Measurements from ENCODE around the gene TACC2.
"Not testable (repeated sequence)": the region's sequence is repeated elsewhere in the genome, so short reads cannot be mapped to it uniquely, and the experiment has no call there.

TACC2 gene

DNA sequence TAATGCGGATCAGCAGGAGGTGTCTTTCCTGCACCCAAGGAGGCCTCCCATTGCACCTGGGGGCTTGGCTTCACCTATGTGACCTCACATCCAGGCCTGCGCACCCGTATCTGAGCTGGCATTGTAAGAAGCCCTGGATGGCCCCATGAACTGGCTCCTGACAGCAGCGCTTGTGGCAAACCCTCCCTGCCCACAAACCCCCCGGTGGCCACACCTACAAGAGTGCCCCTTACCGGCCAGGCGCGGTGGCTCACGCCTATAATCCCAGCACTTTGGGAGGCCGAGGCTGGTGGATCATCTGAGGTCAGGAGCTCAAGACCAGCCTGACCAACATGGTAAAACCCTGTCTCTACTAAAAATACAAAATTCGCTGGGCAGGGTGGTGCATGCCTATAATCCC is 107.2 kb downstream of the TACC2 start:
- not testable (repeated sequence) for DNase-seq

DNA sequence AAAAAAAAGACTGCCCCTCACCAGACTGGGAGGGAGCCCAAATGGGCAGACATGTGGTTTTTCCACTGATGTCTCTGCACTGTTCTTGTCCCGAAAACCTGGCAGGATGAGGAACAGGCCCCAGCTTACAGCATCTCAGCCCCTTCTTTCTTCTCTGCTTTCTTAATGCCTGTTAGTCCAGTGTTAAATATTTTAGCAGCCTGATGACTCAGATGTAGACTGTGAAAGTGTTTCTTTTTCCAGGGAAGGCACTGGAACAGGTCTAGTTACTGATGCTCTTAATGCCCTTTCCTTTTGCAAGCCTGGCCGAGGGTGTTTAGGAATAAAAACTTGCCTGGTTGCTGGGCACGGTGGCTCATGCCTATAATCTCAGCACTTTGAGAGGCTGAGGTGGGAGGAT is 107.7 kb downstream of the TACC2 start:
- DNase-seq = no peak

DNA sequence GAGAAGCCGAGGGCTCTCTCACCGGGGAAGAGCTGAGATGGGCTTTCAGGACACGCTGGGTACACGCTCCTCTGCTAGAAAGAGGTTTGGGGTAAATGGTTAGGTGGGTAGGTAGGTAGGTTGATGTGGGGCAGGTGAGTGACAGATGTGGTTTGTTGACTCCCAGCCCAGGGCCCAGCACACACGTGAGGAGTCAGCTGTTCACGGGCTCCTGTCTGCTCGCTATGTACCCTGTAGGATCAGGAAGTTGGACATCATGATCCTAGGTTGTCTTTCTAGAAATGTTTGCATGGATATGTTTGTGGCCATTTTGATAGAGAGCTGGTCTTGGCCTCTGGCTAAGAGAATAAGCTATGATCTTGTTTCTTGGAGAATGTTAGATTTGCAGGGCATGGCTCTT is 109.0 kb downstream of the TACC2 start:
- DNase-seq = no peak

DNA sequence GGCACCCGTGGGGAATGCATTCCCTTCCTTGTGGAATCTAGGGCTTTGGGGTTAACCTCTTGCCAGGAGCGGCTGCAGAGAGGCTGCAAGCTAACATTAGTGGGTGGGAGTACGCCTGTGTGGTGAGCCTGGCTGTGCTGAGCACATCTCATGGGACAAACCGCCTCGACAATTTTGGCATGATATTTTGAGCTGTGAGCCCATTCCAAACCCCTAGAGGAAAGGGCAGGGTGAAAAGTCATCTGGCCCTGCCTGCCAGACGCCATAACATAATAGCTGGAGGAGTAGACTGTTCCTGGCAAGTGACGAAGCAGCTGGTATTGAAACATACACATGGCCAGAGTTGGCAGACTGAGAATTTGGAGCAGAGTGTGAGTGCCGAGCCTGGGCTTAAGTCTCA is 110.0 kb downstream of the TACC2 start:
- no peak for DNase-seq

DNA sequence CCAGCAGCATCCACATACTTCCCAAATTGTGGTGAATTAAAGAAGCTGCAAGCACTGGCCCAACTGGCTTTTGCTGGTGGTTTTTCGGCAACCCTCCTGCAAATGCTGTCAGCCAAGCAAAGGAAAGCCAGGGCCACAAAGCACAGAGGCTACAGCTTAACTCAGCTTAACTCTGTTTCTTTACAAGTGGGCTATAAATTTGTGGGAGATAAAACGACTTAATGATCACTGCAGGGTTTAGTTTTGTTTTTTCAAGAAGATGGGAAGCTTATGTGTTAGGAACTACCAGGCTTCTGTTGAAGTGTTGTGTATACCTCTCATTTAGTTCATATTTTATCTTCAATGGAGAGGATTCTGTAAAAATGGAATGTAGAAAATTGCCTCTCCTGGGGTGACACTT is 110.6 kb downstream of the TACC2 start:
- DNase-seq = no peak

DNA sequence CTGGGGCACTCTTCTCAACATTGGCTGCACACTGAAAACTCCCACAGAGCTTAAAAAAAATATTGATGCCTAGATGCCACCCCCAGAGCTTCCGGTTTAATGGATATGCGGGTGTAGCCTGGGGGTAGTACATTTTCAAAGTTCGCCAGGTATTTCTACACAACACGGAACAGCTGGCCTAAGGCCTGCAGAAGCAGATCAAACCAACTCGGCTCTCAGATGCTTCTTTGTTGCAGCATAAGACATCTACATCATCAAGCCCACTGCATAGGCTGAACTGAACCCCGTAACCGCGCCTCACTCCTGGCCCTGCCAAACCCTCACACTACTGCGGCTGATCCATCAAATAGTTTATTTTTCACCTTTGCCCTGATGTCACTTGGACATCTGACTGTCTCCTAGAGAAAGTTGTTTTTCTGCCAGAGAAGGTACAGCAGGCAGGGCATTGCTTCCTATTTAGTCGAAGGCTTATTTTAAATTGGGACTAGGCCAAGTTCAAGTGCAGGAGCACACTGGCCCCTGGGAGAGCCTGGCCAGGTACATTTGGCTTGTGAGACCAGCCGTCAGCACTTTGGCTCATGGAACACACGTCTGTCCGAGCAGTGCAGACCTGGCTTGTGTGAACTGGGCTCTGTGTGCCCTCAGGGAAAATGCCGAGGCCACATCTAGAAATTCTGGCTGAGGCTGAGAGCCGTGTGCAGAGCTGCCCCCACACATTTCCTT is 113.3 kb downstream of the TACC2 start:
- DNase-seq = no peak

DNA sequence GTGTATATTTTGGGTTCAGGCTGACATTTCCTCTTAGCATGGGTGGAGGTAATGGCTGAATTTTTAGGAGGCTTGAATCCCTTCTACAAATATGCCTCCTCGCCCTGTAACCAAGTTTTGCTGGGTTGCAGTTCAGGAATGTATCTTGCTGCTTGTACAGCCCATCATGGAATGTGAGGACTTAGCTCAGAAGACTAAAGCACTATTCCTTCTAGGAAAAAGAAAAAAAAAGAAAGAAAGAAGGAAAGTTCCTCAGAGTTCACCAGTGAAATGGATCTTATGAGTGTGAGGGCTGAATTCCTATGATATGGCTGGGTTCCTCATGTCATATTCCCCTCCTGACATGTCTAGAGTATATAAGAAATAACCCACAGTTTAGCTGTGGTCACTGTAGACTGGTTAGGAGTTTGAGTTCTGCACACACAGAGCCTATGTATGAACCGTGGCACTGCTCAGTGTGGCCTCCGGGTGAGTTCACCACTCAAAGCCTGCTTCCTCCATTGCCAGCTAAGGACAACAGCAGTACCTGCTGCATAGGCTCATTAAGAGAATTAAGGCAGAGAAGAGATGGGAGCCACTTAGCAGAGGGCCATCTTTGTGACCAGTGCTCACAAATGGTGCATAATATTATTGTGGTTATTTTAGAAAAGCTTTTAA is 114.0 kb downstream of the TACC2 start:
- no peak for DNase-seq

DNA sequence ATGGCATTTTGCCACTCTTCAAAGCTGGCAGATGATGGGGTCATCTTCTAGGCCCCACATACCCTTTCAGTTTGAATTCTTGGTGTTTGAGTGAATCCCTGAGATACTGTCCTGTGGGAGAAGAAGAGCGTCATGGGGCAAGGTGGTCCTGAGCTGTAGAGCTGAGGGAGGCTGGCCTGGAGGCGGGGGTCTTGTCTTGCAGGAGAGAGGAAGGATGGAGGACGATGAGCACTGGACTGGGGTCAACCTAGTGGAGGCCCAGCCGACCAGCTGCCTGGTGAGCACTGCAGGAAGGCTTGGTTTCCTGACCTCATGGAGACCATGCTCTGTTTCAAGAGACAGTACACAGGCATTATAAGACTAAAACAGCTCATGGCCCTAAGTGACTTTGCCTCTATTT is 114.6 kb downstream of the TACC2 start:
- no peak for DNase-seq

DNA sequence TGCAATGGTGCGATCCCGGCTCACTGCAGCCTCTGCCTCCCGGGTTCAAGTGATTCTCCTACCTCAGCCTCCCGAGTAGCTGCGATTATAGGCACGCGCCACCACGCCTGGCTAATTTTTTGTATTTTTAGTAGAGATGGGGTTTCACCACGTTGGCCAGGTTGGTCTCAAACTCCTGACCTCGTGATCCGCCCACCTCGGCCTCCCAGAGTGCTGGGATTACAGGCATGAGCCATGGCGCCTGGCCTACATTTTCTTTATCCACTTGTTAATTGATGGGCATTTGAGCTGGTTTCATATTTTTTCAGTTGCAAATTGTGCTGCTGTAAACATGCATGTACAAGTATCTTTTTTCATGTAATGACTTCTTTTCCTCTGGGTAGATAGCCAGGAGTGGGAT is 119.8 kb downstream of the TACC2 start:
- DNase-seq = not testable (repeated sequence)

DNA sequence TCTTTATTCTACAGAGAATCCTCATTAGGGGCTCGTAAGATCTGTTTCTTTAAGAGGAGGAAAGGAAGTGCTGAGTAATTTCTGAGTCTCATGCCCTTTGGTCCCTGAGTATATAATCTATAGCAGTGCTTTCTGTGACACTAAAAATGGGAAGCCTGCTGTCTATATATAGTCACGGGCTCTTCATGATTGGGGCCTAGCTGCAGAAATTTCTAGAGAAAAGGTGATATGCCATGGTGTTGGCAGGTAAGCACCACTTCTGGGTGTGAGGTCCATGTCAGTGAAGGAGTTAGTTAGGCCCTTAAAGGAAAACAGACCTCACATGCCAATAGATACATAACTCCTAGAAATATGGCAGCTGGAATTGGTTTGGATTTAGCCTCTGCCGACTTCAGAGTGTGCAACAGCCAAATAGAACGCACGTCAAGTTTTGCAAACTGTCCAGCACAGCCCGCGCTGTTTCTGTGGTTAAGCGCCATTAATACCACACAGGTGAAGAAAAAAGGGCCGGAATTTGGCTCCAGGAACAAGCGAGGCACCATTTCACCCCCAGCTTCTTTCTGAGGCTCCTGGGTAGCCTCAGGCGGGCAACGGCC is 123.2 kb downstream of the TACC2 start:
- no peak for DNase-seq

DNA sequence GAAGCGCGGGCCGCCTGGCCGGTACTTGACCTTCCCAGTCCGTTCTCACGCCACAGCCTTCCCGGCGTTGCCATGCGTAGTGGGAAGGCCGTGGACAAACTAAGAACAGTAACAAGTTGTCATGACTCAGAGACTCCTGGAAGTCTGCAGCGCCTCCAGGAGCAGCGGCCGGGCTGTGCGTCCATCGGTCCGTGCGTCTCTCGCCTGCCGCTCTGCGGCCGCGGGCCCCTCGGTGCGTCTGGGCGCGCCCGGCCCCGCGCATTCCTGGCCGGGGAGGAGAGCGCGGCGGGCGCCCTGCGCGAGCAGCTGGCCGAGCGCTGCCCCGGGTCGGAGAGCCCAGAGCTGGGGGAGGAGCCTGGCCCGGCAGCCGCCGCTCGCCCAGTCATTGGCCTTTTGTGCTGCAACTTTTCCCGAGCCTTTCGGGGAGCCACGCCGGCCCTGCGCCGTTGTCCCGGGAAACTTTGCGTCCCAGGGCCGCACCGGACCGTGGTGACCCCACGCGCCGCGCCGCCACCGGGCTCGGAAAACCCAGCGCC is 123.7 kb downstream of the TACC2 start:
- DNase-seq = no peak

DNA sequence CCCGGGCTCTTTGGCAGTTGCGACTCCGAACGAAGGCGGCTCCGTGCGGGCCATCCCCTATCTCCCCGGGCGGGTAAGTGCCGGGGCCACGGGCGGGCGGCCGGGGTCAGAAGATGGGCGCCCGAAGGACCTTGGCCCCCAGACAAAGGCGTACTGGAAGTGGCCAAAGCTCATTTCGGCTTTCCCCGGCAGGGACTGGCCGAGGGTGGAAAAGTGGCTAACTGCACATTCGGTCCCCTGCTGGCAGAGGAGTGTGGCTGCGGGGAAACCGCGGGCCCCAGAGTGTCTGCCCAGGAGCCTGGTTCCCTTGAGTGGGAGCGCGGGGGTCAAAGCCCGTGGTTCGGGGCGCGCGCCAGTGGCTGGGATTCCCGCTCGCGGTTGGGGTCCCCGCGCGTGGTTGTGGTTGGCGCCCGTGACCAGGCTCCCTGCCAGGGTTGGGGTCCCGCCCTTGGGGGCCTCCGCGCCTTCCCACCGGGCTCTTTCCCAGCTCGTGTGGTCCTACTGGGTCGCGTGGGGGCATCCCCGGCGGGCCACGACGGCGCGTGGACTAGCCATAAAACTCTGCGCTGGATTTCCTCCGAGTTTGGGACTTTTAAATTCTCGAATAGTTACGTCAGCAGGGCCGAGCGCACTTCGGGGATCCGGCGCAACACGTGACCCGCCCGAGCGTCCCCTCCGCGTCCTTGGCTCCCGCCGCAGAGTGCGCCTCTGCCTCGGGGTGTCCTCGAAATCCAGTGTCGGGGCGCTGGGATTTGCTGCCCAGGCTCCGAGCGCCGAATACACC is 124.4 kb downstream of the TACC2 start:
- no peak for DNase-seq

DNA sequence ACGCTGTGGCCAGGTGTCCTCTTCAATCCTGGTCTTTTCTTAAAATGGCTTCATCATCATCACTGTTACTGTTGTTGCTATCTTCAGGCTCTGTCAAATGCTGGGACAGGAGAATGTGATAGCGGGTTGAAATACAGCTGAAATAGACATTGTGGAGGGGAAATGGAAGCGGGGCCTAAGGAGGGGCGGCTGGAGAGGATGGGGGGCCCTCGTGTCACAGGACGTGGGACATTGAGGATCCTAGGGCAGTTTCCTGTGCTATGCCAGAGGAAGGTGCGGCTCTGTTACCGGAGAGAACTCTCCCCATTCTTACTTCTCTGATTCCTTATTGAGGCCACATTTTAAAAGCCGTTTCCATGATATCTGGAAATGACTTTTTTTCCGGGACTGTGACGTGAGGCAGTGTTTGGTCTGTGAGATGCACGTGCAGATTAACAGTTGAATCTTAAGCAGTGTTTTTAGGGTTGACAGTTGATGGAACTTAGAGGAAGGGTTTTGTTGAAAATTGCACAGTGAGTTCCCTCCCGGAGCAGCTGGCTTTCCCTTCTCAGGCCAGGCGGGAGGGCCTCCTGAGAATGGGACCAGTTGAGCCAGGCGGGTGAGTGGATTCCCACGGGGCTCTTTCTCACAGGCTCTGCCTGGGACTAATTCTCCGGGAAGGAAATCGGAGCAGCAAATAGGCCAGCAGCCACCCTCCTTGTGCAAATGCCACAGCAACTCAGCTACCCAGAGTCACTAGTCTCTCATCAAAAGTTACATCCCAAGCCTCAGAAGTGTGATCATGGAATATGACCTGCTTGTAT is 125.2 kb downstream of the TACC2 start:
- no peak for DNase-seq

DNA sequence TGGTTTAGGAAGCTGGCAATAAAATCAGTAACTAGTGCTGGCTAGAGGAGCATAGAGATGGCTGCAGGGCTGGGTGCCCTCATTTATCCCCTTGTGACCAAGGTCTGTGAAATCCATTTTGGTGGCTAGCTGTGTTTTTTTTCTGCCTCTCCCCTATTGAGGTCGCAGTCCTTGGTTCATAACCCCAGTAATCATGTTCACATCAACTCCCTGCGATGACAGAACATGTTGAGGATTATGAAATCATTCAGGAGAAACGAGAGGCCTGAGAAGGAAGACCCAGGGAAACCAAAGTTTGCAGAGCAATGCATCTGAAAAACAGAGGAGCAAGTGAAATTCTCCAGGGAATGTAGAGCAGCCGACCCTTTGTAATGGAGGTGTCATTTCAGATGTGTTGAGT is 126.9 kb downstream of the TACC2 start:
- no peak for DNase-seq

DNA sequence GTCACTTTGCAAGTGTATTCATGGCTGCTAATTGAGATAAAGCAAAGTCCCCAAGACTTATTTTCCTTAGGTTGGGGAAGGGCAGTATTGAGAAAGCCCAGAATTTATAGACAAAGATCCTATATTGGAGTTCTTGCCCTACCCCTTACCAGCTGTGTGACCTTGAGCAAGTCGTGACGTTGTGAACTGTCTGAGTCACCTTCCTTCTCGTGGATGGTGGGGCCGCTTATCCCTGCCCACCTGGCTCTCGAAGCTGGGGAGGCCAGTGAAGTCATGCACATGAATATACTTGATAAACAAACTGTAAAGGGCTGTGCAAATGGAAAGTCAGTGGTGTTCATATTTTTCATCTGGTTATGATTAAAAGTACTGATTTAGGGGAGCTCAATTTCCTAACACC is 127.4 kb downstream of the TACC2 start:
- no peak for DNase-seq

DNA sequence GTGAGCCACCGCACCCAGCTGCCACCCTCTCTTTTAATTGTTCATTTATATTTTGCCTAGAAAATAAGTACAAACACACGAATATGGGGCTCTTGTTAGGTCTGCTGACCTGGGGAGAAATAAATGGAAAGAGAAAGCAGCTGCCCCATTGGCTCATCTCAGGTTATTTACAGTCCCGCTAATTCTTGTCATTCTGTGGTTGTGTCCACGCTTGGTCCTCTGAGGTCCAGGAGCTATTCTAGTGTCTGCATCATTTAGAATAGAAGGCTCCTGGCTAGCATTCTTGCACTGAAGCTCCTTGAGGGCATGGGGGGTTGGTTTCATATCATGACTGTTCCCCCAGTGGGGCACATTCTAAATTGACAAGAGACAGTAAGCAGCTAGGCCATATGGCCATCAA is 128.5 kb downstream of the TACC2 start:
- no peak for DNase-seq

DNA sequence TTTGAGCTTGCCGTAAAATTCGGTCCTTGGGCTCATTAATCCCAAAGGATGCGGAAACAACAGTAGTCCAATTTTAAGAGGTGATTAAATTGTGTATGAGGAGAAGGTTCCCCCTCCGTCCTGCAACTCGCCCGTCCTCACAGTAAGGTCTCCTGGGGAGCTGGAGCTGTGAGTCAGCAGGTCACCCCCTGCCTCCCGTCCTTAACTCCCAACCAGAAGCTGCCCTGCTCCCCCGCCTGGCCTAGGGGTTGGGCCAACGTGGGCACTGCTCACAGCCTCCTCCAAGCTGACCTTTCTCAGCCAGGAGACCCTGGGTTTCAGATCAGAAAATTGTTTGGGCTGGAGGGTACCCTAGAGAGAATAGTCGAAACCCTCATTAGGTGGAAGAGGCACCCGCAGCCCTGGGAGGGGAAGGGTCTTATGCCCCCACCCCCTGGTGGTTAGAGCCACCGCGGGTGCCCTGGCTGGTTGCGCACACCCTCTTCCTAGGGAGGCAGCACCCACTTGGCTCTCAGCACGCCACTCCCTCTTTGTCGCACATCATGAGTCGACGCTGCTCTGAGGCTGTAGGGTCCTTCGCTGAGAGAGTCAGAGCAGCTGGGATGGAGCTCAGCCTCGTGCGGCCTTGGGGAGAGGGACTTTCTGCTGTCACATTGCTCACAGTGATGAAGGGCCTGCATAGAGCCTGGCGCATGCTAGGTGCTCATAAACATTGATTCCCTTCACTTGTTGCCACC is 131.2 kb downstream of the TACC2 start:
- no peak for DNase-seq

DNA sequence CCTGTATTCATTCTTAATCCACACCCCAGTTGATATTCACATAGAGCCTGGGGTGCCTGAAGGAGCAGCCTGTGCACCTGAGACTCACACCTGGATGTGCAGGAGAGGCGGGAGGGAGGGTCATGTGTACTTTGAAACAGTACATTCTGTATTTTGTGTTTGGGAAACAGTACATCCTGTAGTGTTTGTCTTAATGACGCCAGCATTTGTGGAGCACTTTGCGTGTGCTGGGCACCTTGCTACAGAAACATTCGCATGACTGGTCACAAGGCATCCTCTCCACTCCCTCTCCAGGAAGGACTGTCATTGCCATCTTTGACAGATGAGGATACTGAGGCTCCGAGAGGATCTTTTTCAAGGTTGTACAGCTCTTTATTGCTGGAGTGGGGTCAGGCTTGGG is 132.1 kb downstream of the TACC2 start:
- DNase-seq = no peak

DNA sequence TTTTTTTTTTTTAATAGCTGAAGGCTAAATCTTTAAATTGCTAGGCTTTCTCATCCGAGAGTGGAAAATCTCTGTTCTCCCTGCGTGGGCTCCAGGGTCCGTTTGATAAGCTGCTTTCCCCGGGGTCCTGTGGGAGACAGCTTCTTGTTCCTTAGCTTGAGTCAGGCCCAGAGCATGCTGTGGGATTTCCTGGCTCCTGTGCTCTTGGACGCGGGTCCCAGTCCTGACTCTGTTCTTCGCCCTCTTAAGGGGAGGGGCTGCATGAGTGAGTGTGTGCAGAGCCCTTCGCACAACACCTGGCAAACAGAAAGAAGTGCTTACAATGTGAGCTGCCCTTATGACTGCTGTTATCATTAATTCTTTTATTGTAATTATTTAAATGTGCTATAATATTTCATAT is 133.5 kb downstream of the TACC2 start:
- no peak for DNase-seq

DNA sequence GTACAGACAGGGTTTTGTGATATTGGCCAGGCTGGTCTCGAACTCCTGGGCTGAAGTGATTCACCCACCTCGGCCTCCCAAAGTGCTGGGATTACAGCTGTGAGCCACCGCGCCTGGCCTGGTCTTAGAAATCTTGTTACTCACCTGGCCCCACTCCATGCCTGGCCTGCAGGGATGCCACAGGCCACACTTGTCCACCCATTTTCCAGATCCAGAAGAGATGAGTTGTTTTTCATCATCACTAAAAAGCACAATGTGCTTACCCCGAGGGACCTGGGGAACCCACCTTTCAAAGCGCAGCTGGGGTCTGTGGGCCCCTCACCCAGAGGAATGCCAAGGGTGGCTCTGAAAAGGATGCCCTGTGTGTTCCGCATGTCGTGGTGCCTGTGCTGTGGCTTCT is 134.2 kb downstream of the TACC2 start:
- no peak for DNase-seq

DNA sequence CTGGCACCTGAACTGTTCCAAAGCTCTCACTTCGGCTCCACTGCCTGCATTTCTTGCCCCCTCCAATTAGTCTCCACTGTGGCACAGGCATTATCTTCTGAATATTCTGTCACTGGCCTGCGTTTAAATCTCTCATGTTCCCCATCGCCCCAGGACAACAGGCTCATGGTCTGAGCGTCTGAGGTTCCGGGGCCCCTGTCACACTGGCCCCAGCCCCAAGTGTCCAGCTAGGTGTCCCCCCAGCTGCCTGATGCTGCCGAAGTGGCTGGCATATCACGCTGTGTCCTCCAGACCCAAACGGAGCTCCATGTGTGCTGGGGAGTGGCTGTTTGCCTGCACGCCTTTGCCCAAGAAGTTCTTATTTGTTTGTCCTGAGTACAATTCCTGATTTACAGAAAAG is 135.4 kb downstream of the TACC2 start:
- no peak for DNase-seq

DNA sequence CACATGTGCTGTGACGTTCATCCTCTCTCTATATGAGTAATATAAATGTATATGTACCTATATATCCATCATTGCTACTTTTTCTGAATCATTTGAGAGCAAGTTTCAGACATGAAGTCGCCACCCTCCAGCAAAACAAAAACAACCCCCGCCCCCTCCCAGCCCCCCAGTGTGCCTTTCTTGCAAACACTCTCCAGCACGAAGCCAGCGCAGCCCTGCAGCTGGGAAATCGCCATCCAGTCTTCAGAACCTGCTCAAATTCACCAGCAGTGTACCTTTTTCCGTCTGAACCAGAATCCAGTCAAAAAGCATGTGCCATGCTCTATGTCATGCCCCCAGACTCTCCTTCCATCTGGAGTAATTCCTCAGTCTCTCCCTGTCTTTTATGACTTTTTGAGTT is 135.8 kb downstream of the TACC2 start:
- no peak for DNase-seq
